ENCODE measurements around the gene HP. TPM values are rescaled to one million over a fixed set of nuclear protein-coding genes. Genes with fewer than 3 reads are reported as not detected.

HP gene
- total and polyA plus RNA-seq, 2 of the 13 experiments (the other 11 are each of a cell fraction or from before 2014, with no cell fraction given): 387 to 524 TPM

DNA sequence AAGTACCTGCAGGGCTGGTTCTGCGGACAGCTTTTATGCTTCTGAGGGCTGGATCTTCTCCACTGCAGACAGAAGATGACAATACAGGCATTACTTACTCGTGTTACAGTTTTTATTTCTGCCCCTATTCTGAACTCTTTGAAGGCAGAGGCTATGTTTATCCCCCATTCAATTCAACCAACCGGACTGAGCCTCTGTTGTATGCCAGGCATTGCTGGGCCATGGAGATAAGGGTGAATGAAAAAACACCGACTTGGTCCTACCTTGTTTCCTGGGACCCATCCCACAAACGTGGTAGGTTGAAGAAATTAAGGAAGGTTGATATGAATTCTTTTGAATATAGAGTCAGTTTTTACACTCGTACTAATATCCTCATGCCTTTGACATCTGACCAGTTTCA, 10.0 kb upstream of the HP start:
- ATAC-seq: no peak
- peaks cover 5% of the 10 kb centered on the region; the same call in 1 of the 2 replicates for H3K9me3 ChIP-seq (ENCODE audit: low read length)
- H3K36me3 ChIP-seq (replicated peaks in 1 of 2; ENCODE audit: control insufficient read depth in 1 of 2, insufficient read depth in 2 of 2, low read length in 2 of 2): no peaks in the 10 kb centered on the region
- H3K4me2 ChIP-seq (ENCODE audit: low read depth, low read length): no peak overlapping the region
- H2AFZ ChIP-seq (ENCODE audit: low read length): no peak overlapping the region
- peaks cover 45% of the 10 kb centered on the region for H3K4me1 ChIP-seq (ENCODE audit: insufficient read depth, low read length)
- no peak overlapping the region for H3K4me3 ChIP-seq (replicated peaks in 1 of 3; ENCODE audit: insufficient read depth in 1 of 3, low read depth in 2 of 3, low read length in 3 of 3)
- no peak for FAIRE-seq
- H3K9ac ChIP-seq (ENCODE audit: insufficient read depth, low read depth, low read length): no peak overlapping the region
- TF ChIP-seq SOX13 (IDR thresholded peaks at IDR 0.05) (no peak), SOX13 (CRISPR knock-in tag; conservative IDR thresholded peaks at IDR 0.05 in 1 of 2, IDR thresholded peaks at IDR 0.05 in 1 of 2) (no peak), SOX6 (IDR thresholded peaks at IDR 0.05) (no peak), SOX6 (CRISPR knock-in tag; IDR thresholded peaks at IDR 0.05) (0 out of 2 replicates have a peak, but pooled peaks have one; percentile 18)
- TF ChIP-seq, protein P1, sequence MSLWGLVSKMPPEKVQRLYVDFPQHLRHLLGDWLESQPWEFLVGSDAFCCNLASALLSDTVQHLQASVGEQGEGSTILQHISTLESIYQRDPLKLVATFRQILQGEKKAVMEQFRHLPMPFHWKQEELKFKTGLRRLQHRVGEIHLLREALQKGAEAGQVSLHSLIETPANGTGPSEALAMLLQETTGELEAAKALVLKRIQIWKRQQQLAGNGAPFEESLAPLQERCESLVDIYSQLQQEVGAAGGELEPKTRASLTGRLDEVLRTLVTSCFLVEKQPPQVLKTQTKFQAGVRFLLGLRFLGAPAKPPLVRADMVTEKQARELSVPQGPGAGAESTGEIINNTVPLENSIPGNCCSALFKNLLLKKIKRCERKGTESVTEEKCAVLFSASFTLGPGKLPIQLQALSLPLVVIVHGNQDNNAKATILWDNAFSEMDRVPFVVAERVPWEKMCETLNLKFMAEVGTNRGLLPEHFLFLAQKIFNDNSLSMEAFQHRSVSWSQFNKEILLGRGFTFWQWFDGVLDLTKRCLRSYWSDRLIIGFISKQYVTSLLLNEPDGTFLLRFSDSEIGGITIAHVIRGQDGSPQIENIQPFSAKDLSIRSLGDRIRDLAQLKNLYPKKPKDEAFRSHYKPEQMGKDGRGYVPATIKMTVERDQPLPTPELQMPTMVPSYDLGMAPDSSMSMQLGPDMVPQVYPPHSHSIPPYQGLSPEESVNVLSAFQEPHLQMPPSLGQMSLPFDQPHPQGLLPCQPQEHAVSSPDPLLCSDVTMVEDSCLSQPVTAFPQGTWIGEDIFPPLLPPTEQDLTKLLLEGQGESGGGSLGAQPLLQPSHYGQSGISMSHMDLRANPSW (CRISPR knock-in tag; IDR thresholded peaks at IDR 0.05; ENCODE audit: borderline replicate concordance): 0 out of 2 replicates have a peak, but pooled peaks have one; percentile 23
- no peaks in the 10 kb centered on the region for H3K27me3 ChIP-seq (ENCODE audit: control insufficient read depth in 1 of 2, insufficient read depth in 2 of 2, low read length in 2 of 2)
- in situ Hi-C loops (cut with HindIII; ENCODE audit: extremely low pct_ligation_motif_present, low pct_unique_long_range_greater_than_20kb): no loop called here
- CTCF ChIA-PET (ENCODE audit: low intra/inter-chr PET ratio, low total read pairs): no interaction called here
- BruUV-seq (replicated peaks): no TSS peak
- DNase-seq (ENCODE audit: low spot score): no peak
- H3K79me2 ChIP-seq (ENCODE audit: insufficient read depth, low read length): no peaks in the 10 kb centered on the region
- WGBS (ENCODE audit: low lambda C conversion rate): 92% methylated on average over 6 of the region's 6 CpGs
- POLR2A ChIA-PET: no interaction called here
- peak overlapping the region; percentile 36 for H3K27ac ChIP-seq (ENCODE audit: extremely low read length, insufficient read depth, low read length)
- intact Hi-C loops (cut with micrococcal nuclease; ENCODE audit: unreplicated experiment): loop anchor here (1.0 kb wide), 1 partner anchor 12 kb away; no protein-coding TSS in a partner anchor
- no peaks in the 10 kb centered on the region for H4K20me1 ChIP-seq (ENCODE audit: insufficient read depth, low read length)

All from HepG2 (cell line).